GM23338 (cell line): ENCODE measurements around the gene FRMD4A. TPM values are rescaled to one million over a fixed set of nuclear protein-coding genes. Genes with fewer than 3 reads are reported as not detected.
A peak's percentile ranks its signal among the peaks of the same experiment; 100 is the strongest.

ENCODE experiments used
- ATAC-seq: fragments of 200-7000 bp; cut with Tn5 transposase; 3 replicates; pipeline ENCODE4 v1.9.1; 2020
- DNase-seq: peaks from one replicate; pipeline ENCODE4 v3.0.0-alpha.2; 2015; ENCODE audit warnings: low spot score
- H2AFZ ChIP-seq: fragments of 200-600 bp; sonication (generic); 2 replicates; pipeline ENCODE4 v1.8.0; 2016; ENCODE audit warnings: antibody characterized with exemption, mild to moderate bottlenecking, moderate library complexity
- H3F3A ChIP-seq: fragments of 200-600 bp; sonication (generic); replicated peaks from 2 replicates; pipeline ENCODE4 v1.8.0; 2017; ENCODE audit warnings: antibody characterized with exemption, mixed run types, low read depth
- H3K27ac ChIP-seq: fragments of 200-600 bp; sonication (generic); 2 replicates; pipeline ENCODE4 v1.6.1; 2016; ENCODE audit warnings: low read depth
- H3K27me3 ChIP-seq: fragments of 200-600 bp; sonication (generic); 2 replicates; pipeline ENCODE4 v1.8.0; 2016; ENCODE audit warnings: mild to moderate bottlenecking, mixed run types, moderate library complexity; ENCODE audit not compliant: insufficient read depth
- H3K36me3 ChIP-seq: fragments of 200-600 bp; sonication (generic); 2 replicates; pipeline ENCODE4 v1.8.0; 2016; ENCODE audit warnings: mild to moderate bottlenecking; ENCODE audit not compliant: insufficient read depth
- H3K4me1 ChIP-seq: fragments of 200-600 bp; sonication (generic); 2 replicates; pipeline ENCODE4 v1.8.0; 2016; ENCODE audit warnings: mild to moderate bottlenecking, moderate library complexity; ENCODE audit not compliant: insufficient read depth
- H3K4me2 ChIP-seq: fragments of 200-600 bp; sonication (generic); 2 replicates; pipeline ENCODE4 v1.7.1; 2017; ENCODE audit warnings: mixed run types
- H3K4me3 ChIP-seq: fragments of 200-600 bp; sonication (generic); 2 replicates; pipeline ENCODE4 v1.6.1; 2016; ENCODE audit warnings: mixed run types
- H3K79me2 ChIP-seq: fragments of 200-600 bp; sonication (generic); replicated peaks from 2 replicates; pipeline ENCODE4 v1.8.0; 2017; ENCODE audit warnings: mild to moderate bottlenecking; ENCODE audit not compliant: insufficient read depth
- H3K9me2 ChIP-seq: fragments of 200-600 bp; sonication (generic); 2 replicates; pipeline ENCODE4 v1.8.0; 2017; ENCODE audit not compliant: insufficient read depth
- H4K20me1 ChIP-seq: fragments of 200-600 bp; sonication (generic); replicated peaks from 2 replicates; pipeline ENCODE4 v1.8.0; 2017; ENCODE audit warnings: mild to moderate bottlenecking; ENCODE audit not compliant: insufficient read depth
- H3K27ac Mint-ChIP-seq: 2 replicates; pipeline ENCODE4 v1.8.0; 2020; ENCODE audit warnings: inconsistent platforms, mild to moderate bottlenecking, moderate library complexity, mixed read lengths
- H3K27me3 Mint-ChIP-seq: 3 replicates; pipeline ENCODE4 v1.8.0; 2022; ENCODE audit warnings: low read depth, mild to moderate bottlenecking, moderate library complexity, mixed read lengths, inconsistent platforms; ENCODE audit not compliant: insufficient read depth, poor library complexity
- H3K36me3 Mint-ChIP-seq: 3 replicates; pipeline ENCODE4 v1.8.0; 2021; ENCODE audit warnings: low read depth, mild to moderate bottlenecking, inconsistent platforms, moderate library complexity, mixed read lengths
- H3K4me1 Mint-ChIP-seq: 3 replicates; pipeline ENCODE4 v1.8.0; 2020; ENCODE audit warnings: mild to moderate bottlenecking, inconsistent platforms, mixed read lengths
- H3K4me3 Mint-ChIP-seq: 3 replicates; pipeline ENCODE4 v1.8.0; 2021; ENCODE audit warnings: moderate library complexity, mild to moderate bottlenecking, inconsistent platforms, mixed read lengths
- H3K9me3 Mint-ChIP-seq: 3 replicates; pipeline ENCODE4 v1.8.0; 2020; ENCODE audit warnings: moderate library complexity, mild to moderate bottlenecking, inconsistent platforms, mixed read lengths
- CREB1 ChIP-seq: fragments of 250-450 bp; sonication (Bioruptor Pico); IDR thresholded peaks from 2 replicates; pipeline ENCODE4 v1.5.0; 2020; ENCODE audit warnings: low read depth, mild to moderate bottlenecking, moderate library complexity
- EZH2phosphoT487 ChIP-seq: fragments of 200-600 bp; sonication (generic); IDR thresholded peaks from one replicate; pipeline ENCODE4 v1.8.1; 2018; ENCODE audit warnings: antibody characterized with exemption; ENCODE audit not compliant: unreplicated experiment
- JUNB ChIP-seq: IDR thresholded peaks from one replicate; pipeline ENCODE4 v1.6.1; 2016; ENCODE audit warnings: antibody characterized with exemption; ENCODE audit not compliant: unreplicated experiment
- NANOG ChIP-seq: IDR thresholded peaks from 2 replicates; pipeline ENCODE4 v1.6.1; 2016; ENCODE audit warnings: antibody characterized with exemption, borderline replicate concordance
- POLR2AphosphoS5 ChIP-seq: IDR thresholded peaks from 2 replicates; pipeline ENCODE4 v1.6.1; 2016; ENCODE audit warnings: antibody characterized with exemption, low read depth
- REST ChIP-seq: IDR thresholded peaks from one replicate; pipeline ENCODE4 v1.6.1; 2018; ENCODE audit warnings: antibody characterized with exemption; ENCODE audit not compliant: unreplicated experiment
- ZNF331 ChIP-seq: fragments of 250-450 bp; sonication (Bioruptor Pico); IDR thresholded peaks from 2 replicates; pipeline ENCODE4 v1.5.0; 2020; ENCODE audit warnings: low read depth, mild to moderate bottlenecking, moderate library complexity
- ZNF462 ChIP-seq: fragments of 250-450 bp; sonication (Bioruptor Pico); IDR thresholded peaks from 2 replicates; pipeline ENCODE4 v1.5.0; 2020; ENCODE audit warnings: mild to moderate bottlenecking, moderate library complexity
- polyA plus RNA-seq: library from polyadenylated mRNA; unstranded; fragments of >200 nt; fragmentation: Nextera tagmentation; extraction: Ambion mirVana; gene quantifications from 2 replicates; pipeline ENCODE4 v1.2.1, GENCODE V29; 2016
- total RNA-seq: library from RNA; depleted of rRNA; stranded (reverse); fragments of >200 nt; shearing (Covaris generic); gene quantifications from 2 replicates; pipeline ENCODE4 v1.2.3, GENCODE V29; 2014
- TF ChIP-seq, protein P1 (sequence below): IDR thresholded peaks from 2 replicates; pipeline ENCODE4 v1.6.1; 2016; ENCODE audit warnings: antibody characterized with exemption

Gene FRMD4A
- total and polyA plus RNA-seq, 2 experiments from 2014 or later = 14.0 to 20.1 TPM

- no peak for TF ChIP-seq ZNF462 (CRISPR knock-in tag)
- TF ChIP-seq CREB1 = no peak
- TF ChIP-seq JUNB = no peak
- TF ChIP-seq NANOG = no peak
- no peak for TF ChIP-seq EZH2phosphoT487
These were observed 228.7 kb downstream of the FRMD4A start (continued) for GRCh38 chr10:14102056-14102455.

DNA sequence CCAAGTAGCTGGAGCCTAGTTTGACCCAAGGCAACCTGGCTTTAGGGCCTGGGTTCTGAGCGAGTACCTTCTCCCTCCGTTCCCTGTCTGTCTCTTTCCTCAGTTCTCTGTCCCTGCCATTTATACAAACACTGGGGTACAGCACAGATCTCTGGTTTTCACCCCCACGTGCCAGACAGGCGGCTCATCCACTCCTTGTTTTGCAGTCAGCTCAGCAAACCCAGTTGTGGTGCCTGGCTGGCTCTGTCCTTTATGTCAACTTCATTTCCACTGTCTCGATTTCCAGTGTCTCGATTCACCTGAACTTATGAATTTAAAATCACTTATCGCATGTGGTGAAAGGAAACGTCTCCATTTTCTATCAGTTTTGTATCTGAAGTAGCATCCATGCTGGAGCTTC lies 230.8 kb downstream of the FRMD4A start:
- no peaks in the 10 kb centered on the region for H3K36me3 Mint-ChIP-seq
- Histone ChIP-seq H3K4me3 (no peak overlapping the region), H3K4me1 (no peaks in the 10 kb centered on the region), H2AFZ (no peak overlapping the region), H3K9me2 (no peaks in the 10 kb centered on the region; the same call in 1 of the 2 replicates), H3K79me2 (no peaks in the 10 kb centered on the region), H4K20me1 (no peaks in the 10 kb centered on the region), H3K27ac (no peak overlapping the region), H3K4me2 (no peak overlapping the region), H3K27me3 (no peaks in the 10 kb centered on the region), H3K36me3 (no peaks in the 10 kb centered on the region), H3F3A (no peaks in the 10 kb centered on the region)
- peaks cover 7% of the 10 kb centered on the region for H3K27me3 Mint-ChIP-seq
- ATAC-seq (no peak; the same call in 2 of the 3 replicates), DNase-seq (peak; percentile 17)
- no peak overlapping the region for H3K27ac Mint-ChIP-seq
- peaks cover 11% of the 10 kb centered on the region for H3K4me1 Mint-ChIP-seq
- H3K4me3 Mint-ChIP-seq = no peak overlapping the region
- no peaks in the 10 kb centered on the region for H3K9me3 Mint-ChIP-seq
- TF ChIP-seq ZNF331 (CRISPR knock-in tag) (no peak), CREB1 (no peak), NANOG (no peak), EZH2phosphoT487 (no peak), REST (no peak), POLR2AphosphoS5 (no peak)
- TF ChIP-seq, protein P1, sequence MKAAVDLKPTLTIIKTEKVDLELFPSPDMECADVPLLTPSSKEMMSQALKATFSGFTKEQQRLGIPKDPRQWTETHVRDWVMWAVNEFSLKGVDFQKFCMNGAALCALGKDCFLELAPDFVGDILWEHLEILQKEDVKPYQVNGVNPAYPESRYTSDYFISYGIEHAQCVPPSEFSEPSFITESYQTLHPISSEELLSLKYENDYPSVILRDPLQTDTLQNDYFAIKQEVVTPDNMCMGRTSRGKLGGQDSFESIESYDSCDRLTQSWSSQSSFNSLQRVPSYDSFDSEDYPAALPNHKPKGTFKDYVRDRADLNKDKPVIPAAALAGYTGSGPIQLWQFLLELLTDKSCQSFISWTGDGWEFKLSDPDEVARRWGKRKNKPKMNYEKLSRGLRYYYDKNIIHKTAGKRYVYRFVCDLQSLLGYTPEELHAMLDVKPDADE = no peak
